RPMI8226 (cell line): ENCODE results near the gene TMUB2.
A peak's percentile ranks its signal among the peaks of the same experiment; 100 is the strongest.
"Not testable (repeated sequence)": the region's sequence is repeated elsewhere in the genome, so short reads cannot be mapped to it uniquely, and the experiment has no call there.

Source experiments
- DNase-seq: peaks from one replicate; pipeline ENCODE4 v3.0.0-alpha.2; 2015

Gene TMUB2

GRCh38 chr17:44186307-44187130 lies at the start of gene TMUB2:
TSS of gene TMUB2 (plus strand) at chr17:44186972. CDS start at chr17:44187709, 737 bp downstream.
- DNase-seq: peak; percentile 99

DNA sequence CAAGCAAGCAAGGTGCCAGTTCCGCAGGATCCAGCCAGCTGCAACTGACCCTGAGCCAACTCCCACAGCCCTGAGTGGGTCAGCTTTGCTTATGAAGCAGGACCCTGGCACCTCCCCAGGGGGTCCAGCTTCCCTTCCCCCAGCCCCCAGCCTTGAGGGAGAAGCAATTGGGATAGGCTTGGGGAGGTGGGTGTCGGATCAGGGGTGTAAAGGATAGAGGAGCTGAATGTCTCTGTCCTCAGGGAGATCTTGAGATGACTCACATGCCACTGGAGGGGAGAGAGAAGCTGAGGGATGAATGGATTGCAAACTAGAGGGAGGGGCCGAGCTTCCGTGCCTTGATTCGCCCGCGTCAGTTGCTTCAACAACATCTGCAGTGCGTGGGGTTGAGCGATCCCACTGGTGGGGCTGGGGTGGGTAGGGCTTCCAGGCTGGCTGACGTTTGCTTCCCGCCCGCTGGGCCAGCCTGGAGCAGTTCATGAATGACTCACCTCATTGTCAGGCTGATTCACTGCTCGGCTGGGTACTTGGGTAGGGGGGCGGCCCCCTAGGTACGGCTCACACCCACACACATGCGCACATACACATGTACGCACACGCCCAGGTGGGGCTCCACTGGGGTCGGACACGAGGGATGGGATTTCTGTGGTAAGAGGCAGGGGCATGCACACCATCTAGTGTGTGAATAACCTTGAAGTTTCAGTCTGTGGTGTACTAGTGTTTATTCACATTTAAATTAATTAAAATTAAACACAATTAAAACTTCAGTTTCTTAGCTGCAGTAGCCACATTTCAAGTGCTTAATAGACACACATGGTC lies 48.7 kb upstream of the TMUB2 start:
- DNase-seq: peak; percentile 41

DNA sequence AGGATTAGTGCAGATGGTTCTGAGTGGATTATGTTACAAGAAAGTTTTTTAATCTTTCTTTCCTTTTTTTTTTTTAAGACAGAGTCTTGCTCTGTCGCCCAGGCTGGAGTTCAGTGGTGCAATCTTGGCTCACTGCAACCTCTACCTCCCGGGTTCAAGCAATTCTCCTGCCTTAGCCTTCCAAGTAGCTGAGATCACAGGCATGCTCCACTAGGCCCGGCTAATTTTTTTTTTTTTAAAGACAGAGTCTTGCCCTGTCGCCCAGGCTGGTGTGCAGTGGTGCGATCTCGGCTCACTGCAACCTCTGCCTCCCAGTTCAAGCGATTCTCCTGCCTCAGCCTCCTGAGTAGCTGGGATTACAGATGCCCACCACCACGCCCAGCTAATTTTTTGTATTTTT lies 42.9 kb upstream of the TMUB2 start:
- not testable (repeated sequence) for DNase-seq

- DNase-seq: peak; percentile 1
Observed at GRCh38 chr17:44144966-44145739, 41.6 kb upstream of the TMUB2 start.

DNA sequence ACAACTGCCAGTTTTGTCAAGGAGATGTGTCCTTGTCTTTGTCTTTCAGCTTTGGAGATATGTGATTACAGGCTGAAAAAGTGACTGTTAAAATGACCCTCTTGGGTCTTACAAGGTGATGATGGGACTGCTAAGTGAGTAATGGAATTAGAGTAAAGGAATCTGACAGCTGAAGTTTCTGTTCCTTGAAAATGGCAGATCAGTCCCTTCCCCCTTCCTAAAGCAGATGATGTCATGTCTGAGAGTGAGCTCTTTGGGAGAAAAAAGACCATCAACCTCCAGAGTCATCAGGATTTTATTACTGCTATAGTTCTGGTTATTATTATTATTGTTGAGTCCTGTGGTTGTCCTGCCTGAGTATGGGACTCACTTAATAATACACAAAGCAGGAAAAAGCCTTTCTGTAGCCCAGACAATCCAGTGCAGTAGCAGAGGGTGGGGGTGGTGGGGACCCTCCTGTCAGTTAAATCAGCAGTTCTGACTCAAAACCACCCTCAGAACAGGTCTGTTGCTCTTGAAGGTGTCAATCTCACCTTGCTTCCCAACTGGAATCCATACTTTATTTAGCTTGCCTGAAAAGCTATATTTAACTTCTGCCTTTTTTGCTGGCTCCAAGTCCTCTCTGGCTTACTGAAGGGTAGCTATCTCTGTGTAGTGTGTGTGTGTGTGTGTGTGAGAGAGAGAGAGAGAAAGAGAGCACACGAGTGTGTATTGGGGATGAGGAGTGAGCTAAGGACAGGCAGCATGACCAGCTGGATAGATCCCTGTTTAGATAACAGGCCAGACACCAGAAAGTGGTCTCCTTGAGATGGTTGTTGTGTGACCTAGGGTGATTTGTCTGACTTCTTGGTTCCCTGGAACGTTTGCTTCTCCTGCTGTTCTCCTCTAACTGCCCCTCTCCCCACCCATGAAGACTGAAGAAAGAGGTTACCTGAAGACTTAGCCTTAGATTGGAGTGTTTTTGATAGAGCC lies 40.1 kb upstream of the TMUB2 start:
- DNase-seq: peak; percentile 1

DNA sequence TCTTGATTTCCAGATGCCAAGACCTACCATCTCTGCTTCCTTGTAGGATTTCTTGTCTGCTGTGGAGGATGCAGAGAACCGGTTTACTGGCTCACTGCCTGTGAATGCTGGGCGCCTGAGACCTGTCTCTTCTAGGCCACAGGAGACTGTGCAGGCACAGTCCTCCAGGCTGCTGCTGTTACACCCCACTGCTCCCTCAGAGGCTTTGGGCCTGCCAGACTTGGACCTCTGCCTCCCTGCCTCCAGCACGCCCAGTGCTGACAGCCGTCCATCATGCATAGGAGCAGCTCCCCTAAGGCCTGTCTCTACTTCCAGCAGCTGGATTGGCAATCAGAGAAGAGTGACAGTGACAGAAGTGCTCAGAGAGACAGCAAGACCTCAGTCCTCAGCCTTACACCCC lies 39.0 kb upstream of the TMUB2 start:
- no peak for DNase-seq

DNA sequence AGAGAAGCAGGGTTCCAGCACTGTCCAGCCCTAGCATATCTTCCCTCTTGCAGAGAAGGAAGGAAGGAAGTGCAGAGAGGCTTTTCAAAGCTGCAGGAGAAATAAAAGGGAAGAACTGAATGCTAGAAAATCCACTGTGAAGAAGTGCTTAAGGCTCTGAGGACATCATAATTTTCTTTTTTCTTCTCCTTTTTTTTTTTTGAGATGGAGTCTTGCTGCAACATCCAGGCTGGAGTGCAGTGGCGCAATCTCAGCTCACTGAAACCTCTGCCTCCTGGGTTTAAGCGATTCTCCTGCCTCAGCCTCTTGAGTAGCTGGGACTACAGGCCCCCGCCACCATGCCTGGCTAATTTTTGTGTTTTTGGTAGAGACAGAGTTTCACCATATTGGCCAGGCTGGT lies 37.7 kb upstream of the TMUB2 start:
- not testable (repeated sequence) for DNase-seq

DNA sequence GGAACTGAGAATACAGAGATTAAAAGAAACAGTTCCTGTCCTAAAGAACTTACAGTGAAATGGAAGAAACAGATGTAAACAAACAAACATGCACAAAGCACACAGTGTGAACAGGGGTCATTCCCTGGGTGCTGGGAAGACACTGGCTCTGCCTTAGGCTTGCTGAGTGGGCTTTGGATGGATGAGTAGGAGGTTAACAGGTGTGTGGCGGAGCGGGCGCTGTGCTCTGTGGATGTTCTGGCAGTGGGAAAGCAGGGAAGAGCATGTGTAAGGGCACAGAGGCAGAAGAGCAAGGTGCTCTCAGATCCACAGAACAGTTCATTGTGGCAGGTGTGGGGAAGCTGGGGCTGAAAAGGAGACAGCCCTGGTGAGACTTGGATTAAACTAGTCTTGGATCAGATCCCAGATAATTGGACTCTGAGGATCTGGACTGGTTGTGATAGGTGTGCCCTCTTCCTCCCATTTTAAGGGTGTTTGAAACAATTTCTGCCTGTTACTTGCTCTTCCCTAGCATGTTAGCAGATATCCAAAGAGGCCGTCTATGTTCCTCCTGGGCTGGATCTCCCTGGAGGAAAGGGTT lies 36.9 kb upstream of the TMUB2 start:
- DNase-seq: no peak

GRCh38 chr17:44152875-44153274 lies 33.9 kb upstream of the TMUB2 start:
- DNase-seq: no peak

GRCh38 chr17:44155488-44155887 lies 31.3 kb upstream of the TMUB2 start:
- DNase-seq: no peak

DNA sequence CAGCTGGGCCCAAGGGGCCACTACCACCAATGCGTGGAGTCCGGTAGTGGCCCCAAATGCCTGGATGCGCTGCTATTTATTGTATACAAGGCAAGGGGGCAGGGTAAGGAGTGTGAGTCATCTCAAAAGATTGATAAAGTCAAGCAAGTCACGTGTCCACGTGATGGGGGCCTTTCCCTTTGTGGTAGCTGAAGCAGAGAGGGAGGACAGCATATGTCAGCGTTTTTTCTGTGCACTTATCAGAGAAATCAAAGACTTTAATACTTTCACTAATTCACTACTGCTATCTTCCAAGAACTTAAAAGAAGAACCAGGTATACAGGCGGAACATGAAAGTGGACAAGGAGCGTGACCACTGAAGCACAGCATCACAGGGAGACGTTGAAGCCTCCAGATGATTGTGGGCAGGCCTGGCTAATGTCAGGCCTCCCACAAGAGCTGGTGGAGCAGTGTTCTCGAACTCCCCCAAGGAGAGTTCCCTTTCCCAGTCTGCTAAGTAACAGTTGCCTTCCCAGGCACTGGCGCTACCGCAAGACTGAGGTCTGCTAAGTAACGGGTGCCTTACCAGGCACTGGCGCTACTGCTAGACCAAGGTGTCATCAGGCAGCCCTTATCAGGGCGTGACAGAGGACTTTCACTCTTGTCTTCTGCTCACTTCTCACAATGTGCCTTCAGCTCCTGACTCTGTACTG lies 27.1 kb upstream of the TMUB2 start:
- no peak for DNase-seq

DNA sequence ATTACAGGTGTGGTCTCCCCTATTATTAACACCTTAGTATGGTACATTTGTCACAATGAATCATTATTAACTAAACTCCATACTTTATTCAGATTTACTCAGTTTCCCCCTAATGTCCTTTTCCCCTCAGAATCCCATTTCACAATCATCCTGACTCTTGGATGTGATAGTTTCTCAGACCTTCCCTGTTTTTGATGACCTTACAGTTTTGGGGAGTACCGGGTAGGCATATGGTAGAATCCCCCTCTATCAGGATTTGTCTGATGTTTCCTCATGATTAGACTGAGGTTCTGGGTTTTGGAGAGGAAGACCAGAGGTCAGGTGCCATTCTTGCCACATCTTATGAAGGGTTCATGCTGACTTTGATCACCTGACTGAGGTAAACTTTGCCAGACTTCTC lies 22.3 kb upstream of the TMUB2 start:
- no peak for DNase-seq

- no peak for DNase-seq
Observed at GRCh38 chr17:44167181-44167861, 19.5 kb upstream of the TMUB2 start.

DNA sequence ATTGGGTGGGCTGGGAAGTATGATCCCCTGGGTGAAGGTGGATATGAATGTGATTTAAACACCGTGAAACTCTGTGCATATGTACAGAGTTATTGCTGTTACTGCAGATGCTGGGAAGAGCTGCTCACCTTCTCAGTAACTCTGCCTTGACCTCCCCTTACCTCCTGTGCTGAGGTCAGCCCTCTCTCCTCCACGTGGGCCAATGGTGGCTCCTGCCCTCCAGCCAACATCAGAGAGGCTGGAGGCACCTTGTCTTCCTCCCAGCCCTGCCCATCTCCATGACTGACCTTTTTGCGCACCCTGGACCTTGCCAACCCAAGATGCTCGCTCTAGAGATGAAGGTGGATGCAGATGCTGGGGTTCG lies 16.7 kb upstream of the TMUB2 start:
- DNase-seq: peak; percentile 73

DNA sequence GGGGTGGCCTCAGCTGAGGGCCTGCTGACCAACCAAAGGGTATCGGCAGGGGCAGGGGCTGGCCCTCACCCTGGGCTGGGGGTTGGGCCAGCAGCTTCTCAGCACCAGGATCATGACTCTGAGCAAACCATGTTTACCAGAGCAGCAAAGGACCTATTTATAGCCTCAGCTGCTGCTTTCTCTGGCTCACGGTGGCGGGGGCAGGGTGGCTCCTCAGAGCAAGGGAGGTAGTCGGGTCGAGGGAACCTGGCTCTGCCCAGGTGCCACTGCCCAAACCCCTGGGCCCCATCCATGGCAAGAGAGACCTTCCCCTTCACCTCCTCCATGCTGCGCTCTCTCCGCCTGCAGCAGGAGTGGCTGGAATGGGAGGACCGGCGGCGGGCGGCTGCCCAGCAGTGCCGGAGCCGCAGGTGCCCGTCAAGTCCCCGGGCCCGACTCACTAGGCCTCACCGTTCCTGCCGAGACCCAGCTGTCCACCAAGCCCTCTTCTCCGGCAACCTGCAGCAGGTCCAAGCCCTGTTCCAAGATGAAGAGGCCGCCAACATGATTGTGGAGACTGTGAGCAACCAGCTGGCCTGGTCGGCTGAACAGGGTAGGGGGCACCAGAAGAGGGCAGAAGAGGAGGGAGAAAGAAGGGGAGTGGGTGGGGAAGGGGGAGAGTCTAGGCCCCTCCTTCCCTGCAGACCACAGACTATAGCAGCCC lies 16.1 kb upstream of the TMUB2 start, which contains the start of gene ASB16:
Gene ASB16, plus strand, starts transcription at position 206 of the 703 bp plus-strand sequence. Its CDS starts 86 bp downstream, at position 292.
- DNase-seq: peak; percentile 85

GRCh38 chr17:44171931-44172455 lies 14.8 kb upstream of the TMUB2 start:
- no peak for DNase-seq

GRCh38 chr17:44174427-44174826 lies 12.3 kb upstream of the TMUB2 start:
- no peak for DNase-seq

- no peak for DNase-seq
Observed at GRCh38 chr17:44176257-44176656, 10.5 kb upstream of the TMUB2 start.
